IMR-90 (cell line): ENCODE measurements around the gene NELL2. TPM values are rescaled to one million over a fixed set of nuclear protein-coding genes. Genes with fewer than 3 reads are reported as not detected.

Experiments
- ATAC-seq: fragments of 200-7000 bp; cut with Tn5 transposase; 2 replicates; pipeline ENCODE4 v1.9.1; 2020; ENCODE audit warnings: low read depth, mild to moderate bottlenecking, moderate library complexity
- BruUV-seq: library from RNA; stranded (reverse); fragments of 400-500 nt; replicated peaks from 2 replicates; lab custom pipeline; 2021; lab: Mats Ljungman, UMichigan
- CTCF ChIA-PET: fragments of 300-600 bp; formaldehyde crosslinking; extraction: SDS; loops from one replicate; lab custom pipeline; 2021; ENCODE audit warnings: antibody characterized with exemption; lab: Yijun Ruan, JAX
- POLR2A ChIA-PET: fragments of 300-600 bp; sonication (Branson Sonifier 250); formaldehyde crosslinking; loops from one replicate; lab custom pipeline; 2022; ENCODE audit warnings: antibody characterized with exemption; ENCODE audit not compliant: unreplicated experiment; lab: Charles Lee
- DNase-seq: peaks from one replicate; pipeline ENCODE4 v3.0.0; 2013
- H2AFZ ChIP-seq: replicated peaks from 2 replicates; pipeline ENCODE3; 2013; ENCODE audit warnings: low read length, mild to moderate bottlenecking; ENCODE audit not compliant: poor library complexity
- H2AK5ac ChIP-seq: 2 replicates; pipeline ENCODE4 v1.6.1; 2013; ENCODE audit warnings: low read depth, low read length, inconsistent platforms
- H2AK9ac ChIP-seq: replicated peaks from 2 replicates; pipeline ENCODE3; 2013; ENCODE audit warnings: mild to moderate bottlenecking, low read depth, low read length, moderate library complexity; ENCODE audit not compliant: poor library complexity
- H2BK120ac ChIP-seq: 2 replicates; pipeline ENCODE4 v1.6.1; 2013; ENCODE audit warnings: low read depth, low read length, inconsistent platforms
- H2BK15ac ChIP-seq: 3 replicates; pipeline ENCODE4 v1.6.1; 2013; ENCODE audit warnings: low read depth, low read length, inconsistent platforms
- H2BK20ac ChIP-seq: 2 replicates; pipeline ENCODE4 v1.6.1; 2013; ENCODE audit warnings: low read depth, mild to moderate bottlenecking, inconsistent platforms, low read length, moderate library complexity
- H2BK5ac ChIP-seq: 2 replicates; pipeline ENCODE4 v1.6.1; 2013; ENCODE audit warnings: mild to moderate bottlenecking, low read depth, low read length, inconsistent platforms; ENCODE audit not compliant: poor library complexity, severe bottlenecking
- H3K14ac ChIP-seq: replicated peaks from 2 replicates; pipeline ENCODE4 v1.6.1; 2013; ENCODE audit warnings: low read depth, low read length, inconsistent platforms
- H3K18ac ChIP-seq: 2 replicates; pipeline ENCODE4 v1.6.1; 2013; ENCODE audit warnings: low read depth, low read length, control low read depth
- H3K23ac ChIP-seq: 2 replicates; pipeline ENCODE4 v1.6.1; 2013; ENCODE audit warnings: low read depth, low read length, inconsistent platforms
- H3K27ac ChIP-seq: 2 replicates; pipeline ENCODE4 v1.5.1; 2013; ENCODE audit warnings: mild to moderate bottlenecking, control low read depth, low read length; ENCODE audit not compliant: insufficient read depth
- H3K27me3 ChIP-seq: 2 replicates; pipeline ENCODE4 v1.6.1; 2013; ENCODE audit warnings: low read length; ENCODE audit not compliant: control insufficient read depth, insufficient read depth
- H3K36me3 ChIP-seq: 2 replicates; pipeline ENCODE4 v1.6.1; 2013; ENCODE audit warnings: low read length, mixed read lengths; ENCODE audit not compliant: control insufficient read depth, insufficient read depth
- H3K4ac ChIP-seq: 2 replicates; pipeline ENCODE4 v1.6.1; 2013; ENCODE audit warnings: low read depth, low read length, inconsistent platforms
- H3K4me1 ChIP-seq: 2 replicates; pipeline ENCODE4 v1.6.1; 2013; ENCODE audit warnings: low read length, mixed read lengths; ENCODE audit not compliant: control insufficient read depth, insufficient read depth
- H3K4me2 ChIP-seq: 2 replicates; pipeline ENCODE4 v1.6.1; 2013; ENCODE audit warnings: low read depth, mild to moderate bottlenecking, control low read depth, low read length, moderate library complexity
- H3K4me3 ChIP-seq: 2 replicates; pipeline ENCODE4 v1.5.1; 2013; ENCODE audit warnings: low read depth, mild to moderate bottlenecking, control low read depth, low read length, moderate library complexity; ENCODE audit not compliant: insufficient read depth
- H3K56ac ChIP-seq: 2 replicates; pipeline ENCODE4 v1.6.1; 2013; ENCODE audit warnings: low read length, inconsistent platforms; ENCODE audit not compliant: insufficient read depth; ENCODE audit errors: extremely low read depth
- H3K79me1 ChIP-seq, 2 experiments: 2 replicates each; pipeline ENCODE4 v1.6.1; 2013; ENCODE audit warnings: low read length in 2 of 2, inconsistent platforms in 1 of 2, low read depth in 1 of 2
- H3K9ac ChIP-seq: 2 replicates; pipeline ENCODE4 v1.6.1; 2013; ENCODE audit warnings: low read depth, low read length, control low read depth
- H3K9me1 ChIP-seq: 2 replicates; pipeline ENCODE4 v1.6.1; 2013; ENCODE audit warnings: low read length, inconsistent platforms; ENCODE audit not compliant: insufficient read depth
- H3K9me3 ChIP-seq: 2 replicates; pipeline ENCODE4 v1.6.1; 2013; ENCODE audit warnings: low read length; ENCODE audit not compliant: control insufficient read depth, insufficient read depth
- H4K20me1 ChIP-seq: 2 replicates; pipeline ENCODE4 v1.6.1; 2013; ENCODE audit warnings: low read length, inconsistent platforms; ENCODE audit not compliant: insufficient read depth
- H4K5ac ChIP-seq: 2 replicates; pipeline ENCODE4 v1.6.1; 2013; ENCODE audit warnings: mild to moderate bottlenecking, low read depth, low read length, control low read depth
- H4K8ac ChIP-seq, 2 experiments: 2 replicates each; pipeline ENCODE4 v1.6.1; 2013; ENCODE audit warnings: low read depth in 2 of 2, low read length in 2 of 2, control low read depth in 1 of 2, inconsistent platforms in 1 of 2
- H4K91ac ChIP-seq: 2 replicates; pipeline ENCODE4 v1.6.1; 2013; ENCODE audit warnings: low read depth, low read length, inconsistent platforms; ENCODE audit not compliant: insufficient read depth
- BHLHE40 ChIP-seq: fragments of 150-350 bp; IDR thresholded peaks from 2 replicates; pipeline ENCODE4 v1.6.1; 2016; ENCODE audit warnings: mild to moderate bottlenecking, low read depth, low read length
- CEBPB ChIP-seq: IDR thresholded peaks from 2 replicates; pipeline ENCODE4 v1.6.1; 2012; ENCODE audit warnings: low read depth, low read length, improper control_type of control experiment
- CHD1 ChIP-seq: IDR thresholded peaks from 2 replicates; pipeline ENCODE4 v1.6.1; 2012; ENCODE audit warnings: low read depth, low read length, improper control_type of control experiment
- CTCF ChIP-seq: conservative IDR thresholded peaks from 2 replicates; pipeline ENCODE4 v1.5.1; 2012; ENCODE audit warnings: mild to moderate bottlenecking, low read depth, low read length, improper control_type of control experiment
- FOS ChIP-seq: fragments of 150-350 bp; IDR thresholded peaks from 2 replicates; pipeline ENCODE4 v1.6.1; 2016; ENCODE audit warnings: low read depth, low read length
- MAFK ChIP-seq: IDR thresholded peaks from 2 replicates; pipeline ENCODE4 v1.6.1; 2012; ENCODE audit warnings: low read depth, low read length, improper control_type of control experiment
- MAZ ChIP-seq: IDR thresholded peaks from 2 replicates; pipeline ENCODE4 v1.6.1; 2012; ENCODE audit warnings: low read depth, mild to moderate bottlenecking, low read length, improper control_type of control experiment, moderate library complexity, borderline replicate concordance
- MXI1 ChIP-seq: IDR thresholded peaks from 2 replicates; pipeline ENCODE4 v1.6.1; 2012; ENCODE audit warnings: low read depth, mild to moderate bottlenecking, low read length, moderate library complexity, borderline replicate concordance
- NFE2L2 ChIP-seq: fragments of 150-350 bp; IDR thresholded peaks from 2 replicates; pipeline ENCODE4 v1.6.1; 2016; ENCODE audit warnings: low read depth, mild to moderate bottlenecking, low read length
- POLR2A ChIP-seq: IDR thresholded peaks from 2 replicates; pipeline ENCODE4 v1.6.1; 2012; ENCODE audit warnings: mild to moderate bottlenecking, low read depth, low read length
- RAD21 ChIP-seq: IDR thresholded peaks from 2 replicates; pipeline ENCODE4 v1.6.1; 2012; ENCODE audit warnings: low read length, improper control_type of control experiment
- RCOR1 ChIP-seq: IDR thresholded peaks from 2 replicates; pipeline ENCODE4 v1.6.1; 2012; ENCODE audit warnings: mild to moderate bottlenecking, low read length, improper control_type of control experiment; ENCODE audit not compliant: insufficient replicate concordance
- RFX5 ChIP-seq: IDR thresholded peaks from 2 replicates; pipeline ENCODE4 v1.8.0; 2012; ENCODE audit warnings: low read depth, mild to moderate bottlenecking, low read length, moderate library complexity
- SMC3 ChIP-seq: fragments of 150-350 bp; IDR thresholded peaks from 2 replicates; pipeline ENCODE4 v1.6.1; 2016; ENCODE audit warnings: low read depth, mild to moderate bottlenecking, antibody characterized with exemption, low read length, moderate library complexity
- USF2 ChIP-seq: fragments of 150-350 bp; IDR thresholded peaks from 2 replicates; pipeline ENCODE4 v1.6.1; 2017; ENCODE audit warnings: mild to moderate bottlenecking, antibody characterized with exemption, low read length, low read depth
- dilution Hi-C: fragments of 300-500 bp; cut with HindIII; formaldehyde crosslinking; loops from one replicate; pipeline ENCODE4 v1.14.3; 2018; ENCODE audit warnings: low sequenced_read_pairs; ENCODE audit not compliant: unreplicated experiment
- in situ Hi-C: fragments of 300-500 bp; cut with MboI; formaldehyde crosslinking; loops from 3 replicates; pipeline ENCODE4 v1.14.3; 2019; ENCODE audit warnings: low sequenced_read_pairs, inconsistent platforms, mixed read lengths
- intact Hi-C: fragments of 100-400 bp; cut with micrococcal nuclease; formaldehyde crosslinking; loops from 2 replicates; pipeline ENCODE4 v1.10.0; 2022
- polyA plus RNA-seq, 3 experiments: library from polyadenylated mRNA; depleted of rRNA; stranded (reverse); fragments of >200 nt; gene quantifications; 2 replicates each; pipeline ENCODE4 v1.2.3, GENCODE V29; 2012; ENCODE audit warnings: low replicate concordance in 1 of 3
- total RNA-seq: library from RNA; depleted of rRNA; stranded (reverse); fragments of >200 nt; gene quantifications from 2 replicates; pipeline ENCODE4 v1.2.3, GENCODE V29; 2012
- TF ChIP-seq, protein P1 (sequence below): fragments of 150-350 bp; IDR thresholded peaks from 2 replicates; pipeline ENCODE4 v1.6.1; 2016; ENCODE audit warnings: low read depth, mild to moderate bottlenecking, low read length, moderate library complexity, borderline replicate concordance

Gene NELL2
- total and polyA plus RNA-seq, 2 of the 4 experiments (the other 2 are of a cell fraction) = 0.18 to 0.26 TPM

- ATAC-seq = no peak
- Histone ChIP-seq H3K23ac (no peak overlapping the region), H2BK20ac (no peak overlapping the region), H4K5ac (no peak overlapping the region), H3K56ac (no peak overlapping the region), H4K8ac (no peak overlapping the region), H3K4me2 (no peak overlapping the region), H3K36me3 (no peaks in the 10 kb centered on the region), H3K18ac (no peak overlapping the region), H2BK120ac (no peak overlapping the region), H2BK15ac (no peak overlapping the region), H3K14ac (no peak overlapping the region), H2BK5ac (no peak overlapping the region), H3K4me1 (no peaks in the 10 kb centered on the region), H3K79me1 (no peaks in the 10 kb centered on the region), H3K9me1 (no peaks in the 10 kb centered on the region), H4K20me1 (no peaks in the 10 kb centered on the region), H3K27ac (no peak overlapping the region), H2AFZ (no peak overlapping the region), H4K91ac (no peak overlapping the region), H3K9ac (no peak overlapping the region), H2AK9ac (no peak overlapping the region), H3K27me3 (no peaks in the 10 kb centered on the region), H3K4ac (no peak overlapping the region), H3K9me3 (no peaks in the 10 kb centered on the region), H3K4me3 (no peak overlapping the region), H2AK5ac (no peak overlapping the region)
- TF ChIP-seq, protein P1, sequence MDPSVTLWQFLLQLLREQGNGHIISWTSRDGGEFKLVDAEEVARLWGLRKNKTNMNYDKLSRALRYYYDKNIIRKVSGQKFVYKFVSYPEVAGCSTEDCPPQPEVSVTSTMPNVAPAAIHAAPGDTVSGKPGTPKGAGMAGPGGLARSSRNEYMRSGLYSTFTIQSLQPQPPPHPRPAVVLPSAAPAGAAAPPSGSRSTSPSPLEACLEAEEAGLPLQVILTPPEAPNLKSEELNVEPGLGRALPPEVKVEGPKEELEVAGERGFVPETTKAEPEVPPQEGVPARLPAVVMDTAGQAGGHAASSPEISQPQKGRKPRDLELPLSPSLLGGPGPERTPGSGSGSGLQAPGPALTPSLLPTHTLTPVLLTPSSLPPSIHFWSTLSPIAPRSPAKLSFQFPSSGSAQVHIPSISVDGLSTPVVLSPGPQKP = no peak
- TF ChIP-seq FOS (no peak), CTCF (no peak), SMC3 (no peak), CEBPB (no peak), RAD21 (no peak), MXI1 (no peak), NFE2L2 (no peak), MAFK (no peak), POLR2A (no peak), CHD1 (no peak), RCOR1 (no peak), BHLHE40 (no peak), RFX5 (no peak), USF2 (no peak), MAZ (no peak)
- intact Hi-C loops = no loop called here
- DNase-seq = no peak
- BruUV-seq = no TSS peak
- dilution Hi-C loops = no loop called here
- CTCF ChIA-PET = no interaction called here
- POLR2A ChIA-PET = no interaction called here
- in situ Hi-C loops = no loop called here
Measured at GRCh38 chr12:44677724-44678123, 198.4 kb downstream of the NELL2 start.
